Measurements from ENCODE around the gene VMP1.

VMP1 gene

GRCh38 chr17:59707149-59707970 lies at the start of gene VMP1, which contains the start of gene PTRH2 (continued):
- TF ChIP-seq ZBTB8A (tag by site-specific recombination; IDR thresholded peaks at IDR 0.05) (peak; percentile 68; the same call in 1 of the 2 replicates), ZNF704 (tag by site-specific recombination; IDR thresholded peaks at IDR 0.05) (no peak), ZNF239 (tag by site-specific recombination; IDR thresholded peaks at IDR 0.05) (no peak), ZFP41 (tag by site-specific recombination; IDR thresholded peaks at IDR 0.05; ENCODE audit: borderline replicate concordance) (no peak), MYNN (tag by site-specific recombination; IDR thresholded peaks at IDR 0.05; ENCODE audit: borderline replicate concordance) (no peak), ZNF549 (tag by site-specific recombination; IDR thresholded peaks at IDR 0.05) (no peak), ZNF621 (tag by site-specific recombination; IDR thresholded peaks at IDR 0.05) (no peak), ZNF324 (tag by site-specific recombination; IDR thresholded peaks at IDR 0.05) (no peak), ZNF140 (tag by site-specific recombination; IDR thresholded peaks at IDR 0.05) (no peak), ZNF623 (tag by site-specific recombination; IDR thresholded peaks at IDR 0.05) (0 out of 2 replicates have a peak, but pooled peaks have one; percentile 10), ZNF18 (tag by site-specific recombination; IDR thresholded peaks at IDR 0.05) (no peak), BCL6B (tag by site-specific recombination; IDR thresholded peaks at IDR 0.05) (no peak), ZNF341 (tag by site-specific recombination; IDR thresholded peaks at IDR 0.05; ENCODE audit: low read depth) (peak; percentile 96), YY2 (tag by site-specific recombination; IDR thresholded peaks at IDR 0.05) (no peak), ZIC2 (tag by site-specific recombination; IDR thresholded peaks at IDR 0.05) (no peak), ZSCAN23 (tag by site-specific recombination; IDR thresholded peaks at IDR 0.05) (no peak), ZNF518A (tag by site-specific recombination; conservative IDR thresholded peaks at IDR 0.05; ENCODE audit: low read depth) (peak; percentile 100), WT1 (tag by site-specific recombination; IDR thresholded peaks at IDR 0.05) (no peak), ZNF600 (tag by site-specific recombination; IDR thresholded peaks at IDR 0.05) (peak; percentile 99), AEBP2 (tag by site-specific recombination; IDR thresholded peaks at IDR 0.05; ENCODE audit: borderline replicate concordance) (no peak), ZNF449 (tag by site-specific recombination; IDR thresholded peaks at IDR 0.05) (no peak), ZNF514 (tag by site-specific recombination; IDR thresholded peaks at IDR 0.05) (no peak), SP7 (tag by site-specific recombination; IDR thresholded peaks at IDR 0.05) (peak; percentile 54), ZFP69B (tag by site-specific recombination; IDR thresholded peaks at IDR 0.05) (no peak), ZNF362 (tag by site-specific recombination; IDR thresholded peaks at IDR 0.05) (no peak), ZNF169 (tag by site-specific recombination; IDR thresholded peaks at IDR 0.05) (no peak), ZNF791 (tag by site-specific recombination; IDR thresholded peaks at IDR 0.05) (no peak)
